NCI-H128 (cell line): Measurements from ENCODE around the gene FAAP24.
"Not testable (repeated sequence)": the region's sequence is repeated elsewhere in the genome, so short reads cannot be mapped to it uniquely, and the experiment has no call there.

Source experiments
- DNase-seq: peaks from one replicate; lab custom pipeline; 2025; ENCODE audit not compliant: unreplicated experiment; lab: John Stamatoyannopoulos, UW

FAAP24 gene

DNA sequence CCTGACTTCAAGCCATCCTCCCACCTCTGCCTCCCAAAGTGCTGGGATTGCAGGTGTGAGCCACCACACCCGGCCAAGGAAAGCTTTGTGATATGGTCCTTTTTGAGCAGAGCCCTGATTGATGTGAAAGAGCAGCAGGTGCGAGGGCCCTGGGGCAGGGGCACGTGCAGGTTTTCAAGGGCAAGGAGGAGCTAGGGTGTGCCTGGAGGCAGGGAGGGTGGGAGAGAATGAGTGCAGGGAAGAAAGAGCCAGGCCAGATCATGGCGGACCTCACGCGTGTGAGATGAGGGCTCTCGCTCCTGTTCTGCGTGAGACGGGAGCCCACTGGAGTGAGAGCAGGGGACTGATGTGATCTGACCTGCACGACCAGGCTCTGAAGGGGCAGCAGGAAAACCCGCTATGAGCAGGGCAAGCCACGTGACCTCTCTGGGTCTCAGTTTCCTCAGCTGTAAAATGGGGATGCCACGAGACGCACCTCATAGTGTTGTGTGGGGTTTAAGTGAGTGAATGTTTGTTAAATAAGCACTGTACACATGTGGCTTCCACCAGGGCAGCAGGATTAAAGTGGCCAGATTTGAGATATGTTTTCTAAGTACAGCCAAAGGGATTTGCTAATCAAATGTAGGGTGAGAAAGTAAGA, 25.8 kb downstream of the FAAP24 start:
- DNase-seq = no peak

- DNase-seq = no peak
Observed at GRCh38 chr19:32998722-32999121, 26.7 kb downstream of the FAAP24 start.

GRCh38 chr19:33000510-33000909, 28.5 kb downstream of the FAAP24 start:
- no peak for DNase-seq

DNA sequence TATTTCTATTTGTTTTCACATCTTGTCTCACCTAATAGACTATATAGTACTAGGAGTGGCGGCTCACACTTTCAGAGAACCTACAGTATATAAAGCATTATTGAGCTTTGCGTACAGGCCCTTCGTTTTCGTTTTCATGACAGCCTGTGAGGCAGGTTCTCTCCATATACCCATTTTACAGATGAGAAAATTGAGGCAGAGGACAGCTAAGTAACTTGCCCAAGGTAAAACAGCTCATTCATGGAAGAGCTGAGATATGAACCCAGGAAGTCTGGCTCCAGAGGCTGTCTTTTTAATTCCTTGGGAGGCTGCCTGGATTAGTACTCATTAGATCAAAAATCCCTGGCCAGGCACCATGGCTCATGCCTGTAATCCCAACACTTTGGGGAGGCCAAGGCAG, 28.9 kb downstream of the FAAP24 start:
- DNase-seq = no peak

DNA sequence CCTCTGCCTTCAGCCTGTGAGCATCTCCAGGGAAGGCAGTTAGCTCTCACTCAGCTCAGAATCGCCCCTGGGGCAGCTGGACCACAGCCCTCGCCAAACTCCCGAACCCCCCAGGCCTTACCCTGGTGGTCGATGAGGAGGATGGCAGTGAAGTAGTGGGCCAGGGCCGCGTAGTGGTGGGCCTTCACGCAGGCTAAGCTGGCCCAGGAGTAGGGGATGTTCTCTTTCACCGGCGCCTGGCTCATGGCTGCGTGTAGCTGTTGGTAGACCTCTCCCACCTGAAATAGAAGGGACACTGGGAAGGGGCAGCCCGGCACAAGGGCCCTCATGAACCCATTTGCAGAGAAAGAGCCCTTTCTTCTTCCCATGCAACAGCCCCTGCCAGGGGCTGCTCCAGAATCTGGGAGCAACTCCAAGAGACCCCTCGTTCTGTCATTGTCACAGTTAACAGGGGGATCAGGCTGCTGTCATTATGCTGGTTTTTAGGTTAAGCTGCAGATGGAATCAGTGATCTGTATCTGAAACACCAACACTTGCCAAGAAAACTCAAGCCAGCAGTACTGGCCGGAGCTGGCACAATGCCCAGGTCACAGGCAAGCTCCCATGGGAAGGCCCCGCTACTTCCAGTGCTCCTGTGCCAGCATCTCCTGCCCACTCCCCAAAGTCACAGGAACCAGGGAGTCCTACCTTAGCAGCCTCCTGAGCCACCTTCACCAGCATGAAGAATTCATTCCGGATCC, 30.3 kb downstream of the FAAP24 start:
- DNase-seq = not testable (repeated sequence)

DNA sequence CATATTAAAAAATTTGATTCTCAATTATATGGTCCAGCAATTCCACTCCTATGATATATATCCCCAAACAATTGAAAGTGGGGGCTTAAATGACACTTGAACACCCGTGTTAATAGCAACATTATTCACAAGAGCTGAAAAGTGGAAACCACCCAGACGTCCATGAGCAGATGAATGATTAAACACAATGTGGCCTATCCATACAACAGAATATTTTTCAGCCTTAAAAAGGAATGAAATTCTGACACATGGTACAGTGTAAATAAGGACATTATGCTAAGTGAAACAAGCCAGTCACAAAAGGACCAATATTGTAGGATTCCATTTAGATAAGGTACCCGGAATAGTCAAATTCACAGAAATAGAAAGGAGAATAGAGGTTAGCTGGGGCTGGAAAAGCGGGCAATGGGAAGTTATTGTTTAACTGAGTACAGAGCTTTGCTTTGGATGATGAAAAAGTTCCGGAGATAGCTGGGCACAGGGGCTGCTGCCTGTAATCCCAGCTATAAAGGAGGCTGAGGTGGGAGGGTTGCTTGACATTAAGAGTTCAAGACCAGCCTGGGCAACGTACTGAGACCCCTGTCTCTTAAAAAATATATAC, 31.5 kb downstream of the FAAP24 start:
- not testable (repeated sequence) for DNase-seq

DNA sequence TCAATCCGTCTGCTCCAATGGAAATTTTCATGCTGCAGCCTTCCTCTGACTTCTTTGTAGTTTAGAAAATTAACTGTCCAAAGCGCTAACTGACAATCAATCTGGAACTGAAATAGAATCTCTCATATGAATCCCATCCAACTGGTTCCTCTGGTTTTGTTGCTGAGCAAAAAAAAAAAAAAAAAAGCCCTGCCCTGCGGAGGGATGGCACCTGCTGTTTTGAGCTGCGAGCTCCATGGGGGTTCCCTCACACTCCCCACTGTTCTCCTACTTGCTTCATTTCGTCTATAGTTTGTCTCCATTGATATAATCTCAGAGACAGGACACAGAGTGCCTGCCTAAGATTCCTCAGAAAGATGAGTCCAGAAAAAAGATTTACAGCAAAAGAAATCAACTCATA, 33.4 kb downstream of the FAAP24 start:
- DNase-seq = peak; percentile 13

- DNase-seq = no peak
Observed at GRCh38 chr19:33008738-33009137, 36.7 kb downstream of the FAAP24 start.

- not testable (repeated sequence) for DNase-seq
Observed at GRCh38 chr19:33010891-33011290, 38.8 kb downstream of the FAAP24 start.

- no peak for DNase-seq
Observed at GRCh38 chr19:33022472-33023116, 50.6 kb downstream of the FAAP24 start.

- no peak for DNase-seq
Observed at GRCh38 chr19:33024398-33024797, 52.4 kb downstream of the FAAP24 start.

DNA sequence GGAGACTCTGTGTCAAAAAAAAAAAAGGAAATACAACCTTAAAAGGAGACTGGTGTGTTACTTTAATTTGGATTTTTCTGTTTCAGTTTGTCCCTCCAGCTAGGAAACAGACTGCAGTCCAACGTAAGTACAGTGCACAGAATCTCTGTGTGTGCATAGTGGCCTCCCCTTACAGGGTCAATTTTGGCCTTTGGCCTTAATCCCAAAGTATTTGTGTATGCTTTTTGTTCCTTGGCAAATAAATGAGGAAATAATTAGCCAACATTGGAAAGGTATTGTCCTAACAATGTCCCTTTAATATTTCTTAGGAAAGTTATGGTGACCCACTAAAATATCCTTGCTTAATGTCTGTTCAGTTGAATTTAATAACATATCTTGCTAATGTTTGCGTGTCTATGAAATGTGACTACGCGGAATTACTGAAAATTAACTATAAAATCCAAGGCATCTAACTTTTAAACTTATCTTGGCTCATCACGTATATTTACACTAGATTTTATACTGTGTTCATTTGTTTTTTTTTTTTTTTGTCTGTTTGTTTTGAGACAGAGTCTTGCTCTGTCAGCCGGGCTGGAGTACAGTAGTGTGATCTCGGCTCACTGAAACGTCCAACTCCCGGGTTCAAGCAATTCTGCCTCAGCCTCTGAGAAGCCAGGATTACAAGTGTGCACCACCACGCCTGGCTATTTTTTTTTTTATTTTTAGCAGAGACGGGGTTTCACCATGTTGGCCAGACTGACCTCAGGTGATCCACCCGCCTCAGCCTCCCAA, 53.6 kb downstream of the FAAP24 start:
- DNase-seq = not testable (repeated sequence)

- DNase-seq = not testable (repeated sequence)
Observed at GRCh38 chr19:33026602-33027001, 54.6 kb downstream of the FAAP24 start.
